T47D (cell line): ENCODE data around the gene RASA1.
A peak's percentile ranks its signal among the peaks of the same experiment; 100 is the strongest.

Source experiments
- DNase-seq, 2 experiments: peaks; one replicate each; pipeline versions ENCODE4 v3.0.0 to v3.0.0-alpha.2; 2011 to 2012; ENCODE audit warnings: low read depth in 1 of 2, low spot score in 1 of 2
- JUND ChIP-seq: IDR thresholded peaks from 2 replicates; pipeline ENCODE4 v1.6.1; 2012; ENCODE audit warnings: low read depth
- in situ Hi-C: cut with HindIII; loops from 2 replicates; pipeline ENCODE4 v1.10.0; 2016; ENCODE audit warnings: low sequenced_read_pairs, low pct_unique_long_range_greater_than_20kb

Gene RASA1

DNA sequence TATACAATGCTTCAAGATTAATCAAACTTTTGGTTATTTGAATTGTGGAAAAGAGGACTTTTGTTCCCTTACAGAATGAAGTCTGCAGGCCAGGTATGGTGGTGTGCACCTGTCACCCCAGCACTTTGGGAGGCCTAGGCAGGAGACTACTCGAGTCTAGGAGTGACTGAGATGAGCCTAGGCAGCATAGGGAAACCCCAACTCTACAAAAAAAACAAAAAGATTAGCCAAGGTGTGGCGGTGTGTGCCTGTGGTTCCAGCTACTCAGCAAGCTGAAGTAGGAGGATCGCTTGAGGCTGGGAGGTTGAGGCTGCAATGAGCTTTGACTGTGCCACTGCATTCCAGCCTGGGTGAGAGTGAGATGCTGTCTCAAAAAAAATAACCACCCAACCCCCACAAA lies 135.7 kb downstream of the RASA1 start:
- TF ChIP-seq JUND = no peak
- DNase-seq = no peak
- in situ Hi-C loops = no loop called here

DNA sequence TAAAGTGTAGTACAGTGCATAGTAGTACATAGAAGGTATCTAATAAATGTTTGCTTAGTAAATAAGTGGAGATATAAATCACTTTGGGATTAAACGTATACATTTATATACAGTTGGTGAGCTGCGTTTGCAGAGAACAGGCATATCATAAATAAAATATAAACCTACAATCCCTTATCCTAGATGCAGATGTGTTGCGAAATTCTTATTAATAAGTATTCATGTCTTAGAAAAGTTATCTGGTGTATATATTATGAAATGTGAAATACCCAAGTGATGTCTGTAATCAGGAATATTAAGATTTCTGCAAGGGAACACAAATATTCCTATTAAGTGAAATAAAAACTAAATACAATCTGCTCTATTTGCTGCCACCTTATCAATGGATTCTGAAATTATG lies 136.2 kb downstream of the RASA1 start:
- no peak for TF ChIP-seq JUND
- in situ Hi-C loops = no loop called here

DNA sequence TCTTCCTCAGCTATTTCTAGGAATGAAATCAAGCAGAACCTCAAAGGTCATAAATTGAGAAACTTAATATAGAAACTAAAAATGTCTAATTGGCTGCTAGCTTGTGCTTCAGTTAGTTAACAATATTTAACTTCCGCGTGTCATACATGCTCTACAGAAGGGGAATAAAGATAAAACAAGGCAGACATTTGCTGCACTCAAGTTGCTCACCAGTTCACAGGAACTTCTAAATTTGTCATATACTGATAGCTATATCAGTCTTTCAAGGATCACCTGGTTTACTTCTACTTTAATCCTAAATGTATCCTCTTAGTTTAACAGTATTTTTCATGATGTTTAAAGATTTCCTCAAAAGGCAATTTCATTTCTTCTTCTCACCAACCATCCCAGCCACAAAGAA lies 136.7 kb downstream of the RASA1 start:
- no peak for DNase-seq
- TF ChIP-seq JUND = no peak
- in situ Hi-C loops = no loop called here

More for the DNA sequence above, 136.2 kb downstream of the RASA1 start:
- DNase-seq = no peak

DNA sequence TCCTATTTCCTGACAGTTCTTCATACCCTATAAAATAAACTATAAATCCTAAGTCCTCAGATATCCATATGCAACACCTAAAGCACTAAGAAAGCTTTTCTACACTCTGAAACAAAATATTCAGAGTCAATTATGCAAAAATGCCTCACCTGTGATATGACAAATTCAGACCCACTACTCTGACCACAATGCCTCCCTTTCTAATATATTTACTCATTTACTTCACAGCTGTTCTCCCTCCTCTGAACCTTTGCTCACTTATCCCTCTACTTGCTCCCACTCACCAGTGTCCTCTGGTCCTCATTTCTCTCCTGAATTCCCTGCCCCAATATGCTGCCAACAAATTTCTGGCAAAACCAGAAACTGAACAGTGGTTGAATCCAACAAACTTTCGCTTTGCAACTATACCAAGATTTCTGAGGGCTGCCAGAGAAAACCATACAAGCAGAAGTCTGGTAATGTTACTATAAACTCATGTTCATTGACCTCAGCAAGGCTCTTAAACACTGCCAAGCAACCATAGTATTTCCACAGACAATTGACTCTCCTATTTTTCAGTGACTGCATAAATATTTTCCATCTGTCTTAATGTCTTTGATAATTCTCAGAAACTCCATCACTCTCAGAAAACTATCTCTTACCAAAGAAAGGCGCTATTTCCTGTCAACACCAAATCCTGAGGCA lies 137.9 kb downstream of the RASA1 start:
- in situ Hi-C loops = no loop called here
- no peak for TF ChIP-seq JUND
- no peak for DNase-seq

DNA sequence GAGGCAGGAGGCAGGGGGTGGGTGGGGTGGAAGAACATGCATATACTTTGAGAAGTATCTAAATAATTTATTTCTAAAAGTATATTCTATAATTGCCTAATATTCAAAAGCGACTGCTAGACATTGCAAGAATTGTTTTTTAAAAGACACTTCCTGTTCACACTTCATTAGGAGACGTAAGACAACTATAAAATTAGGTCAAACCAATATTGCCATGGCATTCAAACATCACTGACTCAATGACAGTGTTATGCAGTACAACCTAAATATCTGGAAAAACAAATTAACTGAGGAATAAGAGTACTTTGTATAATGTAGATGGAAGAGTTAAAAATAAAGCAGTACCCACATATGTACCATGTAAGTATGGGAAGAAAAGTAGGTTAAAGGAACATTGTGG lies 140.5 kb downstream of the RASA1 start:
- in situ Hi-C loops = no loop called here
- no peak for TF ChIP-seq JUND
- no peak for DNase-seq

DNA sequence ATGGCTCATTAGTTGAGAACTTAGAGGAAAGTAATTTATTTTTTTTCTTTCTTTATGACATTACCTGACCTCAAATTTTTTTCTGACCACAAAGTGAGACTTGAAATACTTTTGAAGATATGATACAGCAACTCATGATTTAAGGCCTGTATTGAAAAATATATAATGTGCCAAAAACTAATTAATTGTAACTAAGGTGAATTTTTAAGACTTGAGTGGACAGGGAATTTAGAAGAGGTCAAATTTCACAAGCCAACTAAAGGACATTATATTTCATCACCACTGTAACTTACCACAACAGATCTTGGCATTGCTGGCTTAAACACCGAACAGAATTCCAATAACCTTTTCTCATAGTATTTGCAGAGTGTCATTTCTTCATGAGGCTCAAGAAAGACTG lies 143.2 kb downstream of the RASA1 start:
- TF ChIP-seq JUND = no peak
- DNase-seq = no peak
- in situ Hi-C loops = no loop called here

DNA sequence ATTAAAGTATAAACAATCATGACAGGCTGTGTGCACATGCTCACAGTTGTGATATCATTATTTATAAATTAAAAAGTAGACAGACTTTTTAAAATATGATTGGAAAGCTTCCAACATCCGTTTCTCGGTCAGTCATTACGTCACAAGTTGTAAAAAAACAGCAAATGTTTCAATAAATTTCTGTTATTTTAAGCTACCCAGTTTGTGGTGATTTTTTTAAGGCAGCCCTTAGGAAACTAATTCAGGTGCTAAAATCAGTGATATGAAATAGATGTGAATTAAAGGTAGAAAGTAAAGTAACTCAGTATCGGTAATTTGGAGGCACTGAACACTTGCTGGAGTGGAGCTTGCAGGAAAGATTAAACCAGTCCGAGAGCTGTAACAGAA lies 143.9 kb downstream of the RASA1 start:
- DNase-seq = no peak
- TF ChIP-seq JUND = no peak
- in situ Hi-C loops = no loop called here

DNA sequence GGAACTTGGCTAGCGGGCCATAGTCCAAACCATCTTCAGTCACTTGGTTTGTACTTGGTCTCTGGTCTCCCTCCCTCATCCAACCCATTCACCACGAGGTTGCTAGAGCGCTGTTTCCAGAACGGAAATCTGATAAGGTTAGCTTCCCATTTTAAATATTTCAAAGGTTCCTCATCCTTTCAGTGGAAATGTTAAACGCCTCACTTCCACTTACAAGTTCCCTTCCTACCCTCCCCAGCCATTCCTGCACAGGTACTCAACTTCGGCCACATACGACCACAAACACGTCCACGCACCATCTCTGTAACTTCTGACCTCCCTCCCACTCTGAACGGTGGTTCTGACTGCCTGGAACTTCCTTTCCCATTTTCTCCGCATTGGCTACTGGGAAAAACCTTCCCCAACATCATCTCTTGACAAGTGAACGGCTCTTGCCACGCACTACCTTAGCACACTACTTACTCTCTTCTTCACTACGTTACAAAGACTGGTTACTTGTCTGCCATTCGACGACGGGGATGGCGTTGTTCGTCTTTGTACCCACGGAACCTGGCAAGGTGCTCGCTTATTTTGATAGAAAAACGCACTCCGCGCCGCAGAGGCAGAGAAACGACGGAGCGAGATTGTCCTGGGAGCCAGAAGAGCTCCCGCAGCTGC lies 144.4 kb downstream of the RASA1 start:
- TF ChIP-seq JUND = no peak

DNA sequence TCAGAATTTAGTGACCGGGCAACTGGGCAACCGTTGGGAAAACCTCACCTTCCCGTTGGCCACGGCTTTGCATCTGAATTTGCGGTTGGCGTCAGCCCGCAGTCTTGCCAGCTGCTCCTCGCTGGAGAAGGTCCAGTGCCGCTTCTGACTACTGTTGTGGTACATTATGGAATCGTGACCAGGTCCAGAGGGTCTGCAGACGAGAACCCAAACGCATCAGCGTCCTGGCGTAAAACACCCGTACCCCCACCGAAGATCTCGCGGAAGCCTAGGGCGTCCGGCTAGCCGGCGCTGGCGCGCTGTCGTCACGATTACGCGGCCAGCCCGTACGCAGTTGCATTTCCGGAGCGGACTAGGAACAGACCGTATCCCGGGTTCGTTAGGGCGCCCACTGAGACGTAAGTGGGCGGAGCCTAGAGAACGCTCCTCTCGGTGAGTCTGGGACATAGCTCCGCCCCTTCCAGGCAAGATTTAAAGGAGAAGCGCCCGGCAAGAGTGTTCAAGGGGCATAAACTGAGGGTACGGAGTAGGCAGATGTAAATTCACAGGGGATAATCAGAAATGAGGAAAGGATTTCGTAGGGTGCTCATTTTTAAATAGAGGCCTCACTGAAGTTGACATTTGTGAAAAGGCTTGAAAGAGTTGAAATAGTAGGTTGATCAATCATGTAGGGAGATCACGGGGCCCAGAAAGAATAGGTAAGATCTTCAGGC lies 145.1 kb downstream of the RASA1 start, which contains the start of gene CCNH:
Gene CCNH, minus strand, starts transcription at position 301 of the 713 bp plus-strand sequence. Its CDS starts 136 bp downstream, at position 165.
- TF ChIP-seq JUND = no peak
- in situ Hi-C loops = no loop called here
- DNase-seq = peak; percentile 76 to 98

More for the DNA sequence above, 144.4 kb downstream of the RASA1 start:
- in situ Hi-C loops = no loop called here
- DNase-seq = peak in 1 of 2 experiments; percentile 39

DNA sequence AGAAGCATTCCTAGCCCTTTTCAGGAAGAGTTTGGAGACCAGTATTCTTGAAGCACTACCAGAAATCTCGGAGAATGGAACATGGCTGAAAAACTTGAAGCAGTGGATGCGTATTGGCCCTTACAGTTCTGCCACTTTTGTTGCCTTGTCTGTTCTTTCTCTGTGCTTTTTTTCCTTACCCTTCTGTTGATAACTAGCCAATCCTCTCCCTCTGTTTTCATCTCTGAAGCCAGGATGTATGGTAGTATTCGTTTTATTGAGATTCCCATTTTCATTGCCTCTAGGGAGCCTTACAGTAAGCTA lies 145.6 kb downstream of the RASA1 start:
- TF ChIP-seq JUND = no peak
- DNase-seq = no peak
- in situ Hi-C loops = no loop called here

DNA sequence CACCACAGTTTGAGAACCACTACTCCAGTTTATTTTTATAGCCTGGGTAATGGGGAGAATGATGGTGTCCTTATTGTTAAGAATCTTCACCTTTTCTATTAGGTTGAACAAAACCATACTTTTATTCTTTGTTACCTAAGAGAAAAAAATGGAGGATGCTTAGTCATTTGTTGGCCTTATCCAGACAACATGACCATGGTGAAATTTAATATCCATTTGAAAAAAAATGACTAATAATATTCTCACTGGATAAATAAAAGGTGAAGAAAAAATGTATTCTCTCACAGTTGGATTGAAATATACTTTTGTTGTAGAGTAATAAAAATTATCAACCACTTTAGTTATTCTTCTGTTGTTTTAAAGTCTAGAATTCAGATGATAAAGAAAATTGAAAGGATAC lies 150.8 kb downstream of the RASA1 start:
- DNase-seq = no peak
- in situ Hi-C loops = no loop called here
- TF ChIP-seq JUND = no peak

DNA sequence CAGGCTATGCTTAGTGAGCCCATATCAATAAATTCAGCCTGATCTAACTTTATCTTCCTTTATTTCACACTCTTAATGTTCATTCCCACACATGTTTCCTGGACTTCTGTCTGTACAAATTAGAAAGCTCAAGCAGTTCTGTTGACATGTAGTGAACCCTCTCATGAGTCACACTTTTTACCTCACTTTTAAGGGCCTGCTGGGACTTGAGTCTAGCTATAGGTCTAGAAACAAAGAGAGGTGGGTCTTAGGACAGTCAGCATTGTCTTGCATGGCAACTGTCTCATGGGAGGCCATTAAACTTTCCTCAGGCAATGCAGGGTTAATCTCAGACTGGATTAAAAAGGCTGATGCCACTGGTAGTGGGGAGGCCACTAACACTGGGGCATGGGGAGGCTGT lies 153.6 kb downstream of the RASA1 start:
- in situ Hi-C loops = no loop called here
- DNase-seq = no peak
- TF ChIP-seq JUND = no peak

DNA sequence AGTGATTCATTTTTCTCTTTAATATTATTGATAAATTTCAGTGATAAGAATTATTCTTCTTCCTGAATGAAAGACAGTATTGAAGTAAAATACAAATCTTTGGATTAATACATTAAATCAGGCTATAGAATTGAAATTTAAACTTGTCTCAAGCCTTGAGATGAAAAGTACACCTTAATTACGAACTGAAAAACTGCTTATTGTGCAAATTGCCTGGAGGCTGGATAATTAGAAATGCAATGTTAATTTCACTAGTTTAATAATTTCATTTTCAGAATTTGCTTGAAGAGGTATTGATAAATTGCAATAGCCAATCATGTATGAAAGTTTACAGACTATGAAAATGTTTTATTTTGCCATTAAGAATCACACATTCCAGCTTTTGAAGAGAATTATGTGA lies 156.1 kb downstream of the RASA1 start:
- no peak for DNase-seq
- in situ Hi-C loops = no loop called here
- no peak for TF ChIP-seq JUND
